Body of pancreas (tissue), 4 donors: Measurements from ENCODE around the gene SLC24A3.

Source experiments
- CTCF ChIP-seq, 7 experiments: fragments of 450-650 bp in 4 of 7; fragments of 200-600 bp in 3 of 7; sonication (generic) in 3 of 7; IDR thresholded peaks; one replicate each; pipeline ENCODE4 v1.5.1; 2016 to 2019; ENCODE audit warnings: antibody characterized with exemption in 7 of 7
- POLR2A ChIP-seq, 3 donors: fragments of 450-650 bp; IDR thresholded peaks; one replicate each; pipeline ENCODE4 v1.6.1; 2016; ENCODE audit warnings: antibody characterized with exemption in 3 of 3, mild to moderate bottlenecking in 2 of 3

GRCh38 chr20:19259141-19259591 lies 46.7 kb downstream of the SLC24A3 start:
- TF ChIP-seq CTCF (IDR thresholded peaks at IDR 0.05) (no peak), POLR2A (IDR thresholded peaks at IDR 0.05) (no peak)
